ENCODE data around the gene WNT10A.
A peak's percentile ranks its signal among the peaks of the same experiment; 100 is the strongest.

WNT10A gene

DNA sequence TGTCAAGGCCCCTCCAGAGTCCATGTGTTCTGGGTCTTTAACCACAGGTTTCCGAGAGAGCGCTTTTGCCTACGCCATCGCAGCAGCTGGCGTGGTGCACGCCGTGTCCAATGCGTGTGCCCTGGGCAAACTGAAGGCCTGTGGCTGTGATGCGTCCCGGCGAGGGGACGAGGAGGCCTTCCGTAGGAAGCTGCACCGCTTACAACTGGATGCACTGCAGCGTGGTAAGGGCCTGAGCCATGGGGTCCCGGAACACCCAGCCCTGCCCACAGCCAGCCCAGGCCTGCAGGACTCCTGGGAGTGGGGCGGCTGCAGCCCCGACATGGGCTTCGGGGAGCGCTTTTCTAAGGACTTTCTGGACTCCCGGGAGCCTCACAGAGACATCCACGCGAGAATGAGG lies 9.3 kb downstream of the WNT10A start:
- H3K27ac Mint-ChIP-seq = no peak overlapping the region
- no peak overlapping the region for H3K4me3 Mint-ChIP-seq
- no peak for DNase-seq
- H3K9me3 Mint-ChIP-seq = no peaks in the 10 kb centered on the region
- H3K36me3 Mint-ChIP-seq (ENCODE audit: low read depth) = no peaks in the 10 kb centered on the region
- H3K4me1 Mint-ChIP-seq = peaks cover 45% of the 10 kb centered on the region
- no peak for ATAC-seq
- H3K27me3 Mint-ChIP-seq = peaks cover 12% of the 10 kb centered on the region

DNA sequence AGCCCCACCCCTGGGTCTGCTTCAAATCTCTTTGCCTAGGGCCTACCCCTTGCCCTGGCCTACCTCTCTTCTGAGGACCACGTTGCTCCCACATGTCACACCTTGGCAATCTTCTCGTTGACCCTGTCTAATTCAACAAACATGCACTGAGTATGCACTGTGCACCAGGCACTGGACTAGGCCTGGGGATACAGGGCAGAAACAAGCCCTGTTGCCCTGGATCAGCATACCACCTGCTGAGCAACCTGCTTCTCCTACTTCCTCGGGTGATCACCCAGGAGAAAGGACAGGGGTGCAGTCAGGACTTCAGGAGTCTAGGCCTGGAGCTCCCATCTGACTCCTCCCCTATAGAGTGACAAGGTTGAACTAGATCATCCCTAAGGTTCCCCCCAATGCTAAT lies 9.7 kb downstream of the WNT10A start:
- Mint-ChIP-seq H3K36me3 (ENCODE audit: low read depth) (no peaks in the 10 kb centered on the region), H3K4me1 (peaks cover 47% of the 10 kb centered on the region), H3K27me3 (peaks cover 10% of the 10 kb centered on the region), H3K4me3 (no peak overlapping the region), H3K9me3 (no peaks in the 10 kb centered on the region), H3K27ac (no peak overlapping the region)
- ATAC-seq = no peak
- no peak for DNase-seq

DNA sequence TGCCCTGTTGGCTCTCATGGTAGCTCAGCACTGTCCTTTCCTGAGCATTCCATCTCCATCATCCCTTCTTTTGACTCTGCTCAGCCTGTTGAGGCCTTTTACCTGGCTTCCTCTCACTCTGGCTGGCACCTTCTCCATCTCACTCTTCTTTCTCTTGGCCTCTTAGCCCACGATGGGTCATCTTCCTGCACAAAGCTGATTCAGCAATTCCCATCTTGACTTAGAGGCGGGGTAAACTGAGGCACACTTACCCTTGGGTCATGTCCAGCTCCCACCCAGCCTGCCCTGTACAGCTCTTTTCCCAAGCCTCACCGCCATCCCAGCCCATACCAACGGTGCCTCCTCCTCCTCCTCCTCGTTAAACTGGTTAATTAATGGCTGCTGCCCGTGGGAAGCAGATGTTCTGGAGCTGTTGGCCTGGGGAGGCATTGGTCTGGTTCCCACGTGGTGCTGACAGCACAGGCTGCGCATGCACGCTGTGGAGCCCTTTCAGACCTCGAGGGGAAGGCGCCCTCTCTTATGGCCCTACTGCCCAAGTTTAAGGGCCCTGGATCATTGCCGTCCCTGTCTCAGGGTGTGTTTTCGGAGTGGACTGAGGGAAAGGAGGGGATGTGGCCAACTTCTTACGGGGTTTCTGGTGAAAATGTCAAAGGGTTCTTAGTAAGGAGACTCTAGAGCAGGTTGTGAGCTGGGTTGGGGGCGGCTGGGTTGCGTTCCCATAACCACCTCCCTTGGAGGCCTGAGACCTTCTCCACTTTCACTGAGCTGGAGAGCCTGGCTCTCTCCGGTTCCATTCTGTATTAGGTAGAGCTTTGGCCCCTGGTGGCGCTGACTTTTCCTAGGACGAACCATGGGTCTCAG lies 10.9 kb downstream of the WNT10A start:
- DNase-seq (no peak), ATAC-seq (no peak)
- Mint-ChIP-seq H3K4me3 (no peak overlapping the region), H3K36me3 (ENCODE audit: low read depth) (no peaks in the 10 kb centered on the region), H3K27me3 (peaks cover 15% of the 10 kb centered on the region), H3K9me3 (no peaks in the 10 kb centered on the region), H3K27ac (peak overlapping the region; percentile 57), H3K4me1 (peaks cover 56% of the 10 kb centered on the region)

DNA sequence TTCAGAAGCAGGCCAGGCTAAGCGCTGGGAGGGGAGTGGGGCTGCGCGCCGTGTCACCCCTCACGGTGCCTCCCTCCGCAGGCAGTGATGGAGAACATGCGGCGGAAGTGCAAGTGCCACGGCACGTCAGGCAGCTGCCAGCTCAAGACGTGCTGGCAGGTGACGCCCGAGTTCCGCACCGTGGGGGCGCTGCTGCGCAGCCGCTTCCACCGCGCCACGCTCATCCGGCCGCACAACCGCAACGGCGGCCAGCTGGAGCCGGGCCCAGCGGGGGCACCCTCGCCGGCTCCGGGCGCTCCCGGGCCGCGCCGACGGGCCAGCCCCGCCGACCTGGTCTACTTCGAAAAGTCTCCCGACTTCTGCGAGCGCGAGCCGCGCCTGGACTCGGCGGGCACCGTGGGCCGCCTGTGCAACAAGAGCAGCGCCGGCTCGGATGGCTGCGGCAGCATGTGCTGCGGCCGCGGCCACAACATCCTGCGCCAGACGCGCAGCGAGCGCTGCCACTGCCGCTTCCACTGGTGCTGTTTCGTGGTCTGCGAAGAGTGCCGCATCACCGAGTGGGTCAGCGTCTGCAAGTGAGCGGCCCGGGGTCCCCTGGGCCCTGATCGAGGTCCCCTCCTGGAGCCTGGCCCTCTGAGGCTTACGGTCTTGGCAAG lies 12.2 kb downstream of the WNT10A start:
- peaks cover 65% of the 10 kb centered on the region for H3K4me1 Mint-ChIP-seq
- peak; percentile 84 for DNase-seq
- peak; percentile 51 for ATAC-seq
- H3K9me3 Mint-ChIP-seq = no peaks in the 10 kb centered on the region
- H3K27me3 Mint-ChIP-seq = peaks cover 15% of the 10 kb centered on the region
- peak overlapping the region; percentile 72 for H3K4me3 Mint-ChIP-seq
- H3K27ac Mint-ChIP-seq = peak overlapping the region; percentile 69
- H3K36me3 Mint-ChIP-seq (ENCODE audit: low read depth) = no peaks in the 10 kb centered on the region

- Mint-ChIP-seq H3K27me3 (peaks cover 21% of the 10 kb centered on the region), H3K4me1 (peaks cover 72% of the 10 kb centered on the region), H3K4me3 (peak overlapping the region; percentile 72), H3K36me3 (ENCODE audit: low read depth) (no peaks in the 10 kb centered on the region), H3K9me3 (no peaks in the 10 kb centered on the region), H3K27ac (peak overlapping the region; percentile 68)
- no peak for ATAC-seq
- DNase-seq = no peak
Measured at GRCh38 chr2:218893349-218894150, 12.9 kb downstream of the WNT10A start.

DNA sequence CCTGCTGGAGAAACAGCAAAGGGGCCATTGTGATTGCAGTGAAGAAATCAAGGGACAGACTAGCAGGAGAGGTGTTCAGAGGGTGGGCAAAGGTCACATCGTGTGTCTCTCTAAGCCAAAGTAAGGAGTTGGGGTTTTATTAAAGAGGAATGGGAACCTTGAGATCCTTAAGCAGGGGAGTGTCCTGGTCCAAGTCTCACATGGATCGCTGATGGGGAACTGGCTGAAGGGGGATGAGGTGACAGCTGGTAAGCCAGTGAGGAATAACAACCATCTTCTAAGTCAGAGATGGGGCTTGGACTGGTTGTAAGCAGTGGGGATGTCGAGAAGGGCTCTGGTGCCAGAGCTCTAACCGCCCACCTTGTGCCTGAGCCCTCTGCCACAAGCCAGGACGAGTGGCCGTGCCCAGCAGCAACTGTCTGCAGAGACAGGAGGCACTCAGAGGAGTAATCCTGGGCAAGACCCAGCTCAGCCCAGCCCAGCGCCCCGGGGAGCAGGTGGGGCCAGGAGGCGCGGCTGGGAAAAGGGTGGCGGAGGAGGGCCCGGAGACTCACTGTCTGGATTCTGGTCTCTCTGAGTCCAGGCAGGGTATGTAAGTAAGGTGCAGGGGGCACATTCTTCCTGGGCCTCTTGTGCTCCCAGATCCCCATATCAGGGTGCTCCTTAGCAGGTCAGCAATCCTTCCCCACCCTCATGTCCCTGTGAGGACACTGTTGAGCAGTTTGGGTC lies 13.7 kb downstream of the WNT10A start:
- DNase-seq = no peak
- Mint-ChIP-seq H3K4me3 (peak overlapping the region; percentile 72), H3K27me3 (peaks cover 27% of the 10 kb centered on the region), H3K9me3 (no peaks in the 10 kb centered on the region), H3K36me3 (ENCODE audit: low read depth) (no peaks in the 10 kb centered on the region), H3K4me1 (peaks cover 74% of the 10 kb centered on the region), H3K27ac (peak overlapping the region; percentile 68)
- ATAC-seq = no peak

DNA sequence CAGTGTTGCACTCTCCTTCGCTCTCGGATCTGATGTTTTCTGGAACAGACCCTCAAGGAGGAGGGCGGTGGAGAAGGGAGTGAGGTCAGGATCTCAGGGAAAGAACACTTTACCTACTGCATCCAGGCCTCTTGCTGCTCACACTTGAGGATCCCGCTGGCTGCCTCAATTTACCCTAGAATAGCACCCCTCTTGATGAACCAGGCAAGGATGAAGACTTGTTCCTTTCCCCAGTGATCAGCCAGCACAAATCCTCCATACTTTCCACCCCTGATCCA lies 14.2 kb downstream of the WNT10A start:
- ATAC-seq = no peak
- H3K36me3 Mint-ChIP-seq (ENCODE audit: low read depth) = no peaks in the 10 kb centered on the region
- peaks cover 74% of the 10 kb centered on the region for H3K4me1 Mint-ChIP-seq
- DNase-seq = no peak
- no peak overlapping the region for H3K27ac Mint-ChIP-seq
- H3K27me3 Mint-ChIP-seq = peaks cover 31% of the 10 kb centered on the region
- H3K9me3 Mint-ChIP-seq = no peaks in the 10 kb centered on the region
- H3K4me3 Mint-ChIP-seq = no peak overlapping the region

DNA sequence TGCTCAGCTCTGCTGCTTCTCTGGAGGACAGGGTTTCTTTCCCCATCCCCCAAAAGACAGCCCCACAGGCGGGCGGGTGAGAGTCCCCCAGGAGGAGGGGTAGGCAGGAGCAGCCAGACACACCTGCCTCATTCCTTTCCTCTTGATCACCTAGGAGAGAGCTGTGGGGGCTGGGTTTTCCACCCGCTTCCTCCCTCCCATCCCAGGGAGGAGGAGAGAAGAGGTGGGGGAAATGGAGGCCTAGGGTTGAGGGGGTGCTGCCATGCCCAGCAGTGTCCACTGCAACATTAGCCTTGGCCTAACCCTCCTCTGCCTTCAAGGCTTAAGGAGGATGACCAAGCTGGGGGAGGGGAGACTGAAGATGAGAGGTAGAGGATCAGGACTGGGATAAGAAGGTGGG lies 14.7 kb downstream of the WNT10A start:
- no peak for DNase-seq
- H3K4me3 Mint-ChIP-seq = peak overlapping the region; percentile 77
- ATAC-seq = no peak
- H3K9me3 Mint-ChIP-seq = no peaks in the 10 kb centered on the region
- H3K27me3 Mint-ChIP-seq = peaks cover 32% of the 10 kb centered on the region
- H3K27ac Mint-ChIP-seq = peak overlapping the region; percentile 91
- H3K36me3 Mint-ChIP-seq (ENCODE audit: low read depth) = no peaks in the 10 kb centered on the region
- H3K4me1 Mint-ChIP-seq = peaks cover 74% of the 10 kb centered on the region

DNA sequence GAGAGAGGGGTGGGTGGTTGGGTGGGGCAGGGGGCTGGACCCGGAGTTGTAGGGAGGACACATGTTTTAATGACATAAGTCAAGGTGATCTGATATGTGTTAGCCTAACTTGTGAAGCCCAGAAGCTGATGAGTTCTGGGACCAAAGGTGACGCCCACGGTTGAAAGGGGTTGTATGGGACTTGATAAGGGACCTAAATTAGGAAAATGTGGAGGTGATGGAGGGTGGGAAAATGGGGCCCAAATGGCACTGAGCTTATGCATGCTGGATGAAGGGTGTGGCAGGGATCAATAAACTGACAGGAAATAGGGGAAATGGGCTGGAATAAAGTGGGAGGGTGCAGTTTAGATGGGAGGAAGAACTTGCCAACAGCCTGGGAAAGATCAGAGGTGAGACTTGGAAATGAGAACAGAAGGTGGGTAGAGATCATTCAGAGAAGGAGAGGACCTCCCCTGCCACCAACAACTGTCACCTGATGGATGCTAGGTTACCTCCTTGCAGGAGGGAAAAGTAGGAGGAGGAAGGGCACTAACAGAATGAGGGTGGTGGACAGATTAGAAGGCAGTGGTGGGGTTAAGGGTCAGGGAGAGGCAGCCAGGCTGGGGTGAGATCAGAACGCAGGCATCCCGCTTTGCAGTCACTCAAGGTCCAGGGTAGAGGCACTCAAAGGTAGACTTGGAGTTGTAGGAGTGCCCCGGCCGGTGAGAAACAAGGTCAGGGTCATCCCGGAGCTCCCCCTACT lies 15.3 kb downstream of the WNT10A start:
- Mint-ChIP-seq H3K27ac (peak overlapping the region; percentile 91), H3K36me3 (ENCODE audit: low read depth) (no peaks in the 10 kb centered on the region), H3K4me1 (peaks cover 71% of the 10 kb centered on the region), H3K9me3 (no peaks in the 10 kb centered on the region), H3K27me3 (peaks cover 37% of the 10 kb centered on the region), H3K4me3 (peak overlapping the region; percentile 77)
- DNase-seq (no peak), ATAC-seq (peak; percentile 16)

- DNase-seq (peak; percentile 89), ATAC-seq (peak; percentile 80)
- H3K27ac Mint-ChIP-seq = peak overlapping the region; percentile 91
- H3K36me3 Mint-ChIP-seq (ENCODE audit: low read depth) = no peaks in the 10 kb centered on the region
- peak overlapping the region; percentile 77 for H3K4me3 Mint-ChIP-seq
- peaks cover 38% of the 10 kb centered on the region for H3K27me3 Mint-ChIP-seq
- H3K9me3 Mint-ChIP-seq = no peaks in the 10 kb centered on the region
- peaks cover 64% of the 10 kb centered on the region for H3K4me1 Mint-ChIP-seq
Measured at GRCh38 chr2:218896501-218897393, 16.1 kb downstream of the WNT10A start.

DNA sequence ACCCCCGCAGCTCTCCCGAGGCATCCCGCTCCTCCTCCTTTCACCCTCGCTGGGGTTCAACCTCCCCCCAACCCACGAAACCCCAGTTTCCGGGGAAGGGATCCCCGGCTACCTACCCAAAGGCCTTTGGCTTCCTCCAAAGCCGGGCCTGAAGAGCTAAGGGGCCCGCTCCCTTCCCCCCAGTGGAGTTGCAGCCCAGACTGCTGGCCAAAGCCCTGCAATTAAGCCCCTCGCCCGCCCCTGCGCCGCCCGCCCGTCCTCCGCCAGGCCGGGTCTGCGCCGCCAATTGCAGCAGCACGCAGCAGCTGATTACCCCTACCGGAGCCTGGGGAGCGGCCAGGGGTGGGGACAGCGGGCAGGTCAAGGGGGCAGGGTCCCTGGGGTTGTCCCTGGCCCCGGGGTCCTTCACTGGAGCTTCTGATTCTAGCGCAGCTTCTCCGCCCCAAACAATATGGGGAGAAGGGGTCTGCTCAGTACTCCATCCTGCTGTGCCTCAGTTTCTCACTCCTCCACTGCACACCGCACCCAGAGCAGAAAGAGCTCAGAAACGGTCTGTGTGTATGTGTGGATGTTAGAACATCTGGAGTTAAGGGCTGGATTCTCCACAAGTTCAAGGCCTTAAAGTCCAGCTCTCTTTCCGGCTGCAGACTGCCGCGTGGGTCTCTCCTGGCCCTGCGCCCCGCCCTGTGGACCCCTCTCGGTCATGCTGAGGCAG lies 16.9 kb downstream of the WNT10A start:
- Mint-ChIP-seq H3K4me3 (peak overlapping the region; percentile 66), H3K27ac (peak overlapping the region; percentile 10), H3K4me1 (peaks cover 56% of the 10 kb centered on the region), H3K9me3 (no peaks in the 10 kb centered on the region), H3K36me3 (ENCODE audit: low read depth) (no peaks in the 10 kb centered on the region), H3K27me3 (peaks cover 45% of the 10 kb centered on the region)
- ATAC-seq (no peak), DNase-seq (no peak)

GRCh38 chr2:218898109-218898878 lies 17.6 kb downstream of the WNT10A start:
- Mint-ChIP-seq H3K27me3 (peaks cover 49% of the 10 kb centered on the region), H3K27ac (peak overlapping the region; percentile 47), H3K9me3 (no peaks in the 10 kb centered on the region), H3K4me1 (peaks cover 50% of the 10 kb centered on the region), H3K4me3 (peak overlapping the region; percentile 66), H3K36me3 (ENCODE audit: low read depth) (no peaks in the 10 kb centered on the region)
- peak; percentile 90 for DNase-seq
- peak; percentile 13 for ATAC-seq

Data from activated naive CD8-positive, alpha-beta T cell treated with anti-CD3 and anti-CD28 coated beads, Interleukin-2, amount 50 U/mL, for 24 hours (primary cell).